IPS-18a (cell line): ENCODE measurements around the gene MAGIX.

Experiments used
- H3K27ac ChIP-seq: one replicate; pipeline ENCODE4 v1.5.1; 2013; ENCODE audit warnings: low read length
- H3K27me3 ChIP-seq: one replicate; pipeline ENCODE4 v1.6.1; 2013; ENCODE audit warnings: mild to moderate bottlenecking, low read length; ENCODE audit not compliant: control insufficient read depth, insufficient read depth
- H3K36me3 ChIP-seq: one replicate; pipeline ENCODE4 v1.6.1; 2013; ENCODE audit warnings: low read depth, low read length; ENCODE audit not compliant: control insufficient read depth
- H3K4me1 ChIP-seq: one replicate; pipeline ENCODE4 v1.6.1; 2013; ENCODE audit warnings: low read depth, low read length; ENCODE audit not compliant: control insufficient read depth
- H3K4me3 ChIP-seq: one replicate; pipeline ENCODE4 v1.5.1; 2013; ENCODE audit warnings: low read length
- H3K9ac ChIP-seq: one replicate; pipeline ENCODE4 v1.6.1; 2013; ENCODE audit warnings: mild to moderate bottlenecking, low read length, moderate library complexity
- H3K9me3 ChIP-seq: one replicate; pipeline ENCODE4 v1.6.1; 2013; ENCODE audit warnings: low read depth, low read length; ENCODE audit not compliant: control insufficient read depth

The MAGIX gene

GRCh38 chrX:49212209-49212608, 49.7 kb downstream of the MAGIX start:
- H3K4me1 ChIP-seq = no peaks in the 10 kb centered on the region
- H3K9ac ChIP-seq = no peak overlapping the region
- no peaks in the 10 kb centered on the region for H3K9me3 ChIP-seq
- no peaks in the 10 kb centered on the region for H3K27me3 ChIP-seq
- no peak overlapping the region for H3K4me3 ChIP-seq
- no peaks in the 10 kb centered on the region for H3K36me3 ChIP-seq
- H3K27ac ChIP-seq = no peak overlapping the region

- H3K27me3 ChIP-seq = no peaks in the 10 kb centered on the region
- no peaks in the 10 kb centered on the region for H3K9me3 ChIP-seq
- H3K9ac ChIP-seq = no peak overlapping the region
Measured at GRCh38 chrX:49212861-49213260, 50.3 kb downstream of the MAGIX start.

DNA sequence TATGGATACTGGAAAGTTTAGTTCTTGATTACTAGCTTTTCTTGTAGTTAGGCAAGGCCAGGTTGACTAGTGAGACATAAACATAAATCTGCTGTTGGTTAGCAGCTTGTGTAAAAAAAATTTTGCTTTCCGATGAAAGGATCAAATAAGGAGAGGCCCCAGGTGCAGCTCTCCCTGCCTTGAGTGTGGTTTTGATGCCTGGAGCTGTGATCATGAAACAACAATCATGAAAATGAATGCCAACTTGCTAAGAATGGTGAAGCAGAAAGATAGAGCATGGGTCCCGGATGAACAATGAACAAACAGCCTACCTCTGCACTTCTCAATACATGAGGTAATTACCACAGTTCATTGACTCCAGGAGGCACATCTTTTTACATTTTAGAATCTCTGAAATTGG, 51.9 kb downstream of the MAGIX start:
- Histone ChIP-seq H3K9me3 (no peaks in the 10 kb centered on the region), H3K9ac (no peak overlapping the region), H3K4me3 (no peak overlapping the region), H3K36me3 (no peaks in the 10 kb centered on the region), H3K4me1 (no peaks in the 10 kb centered on the region), H3K27me3 (no peaks in the 10 kb centered on the region), H3K27ac (no peak overlapping the region)

More at GRCh38 chrX:49212861-49213260, 50.3 kb downstream of the MAGIX start:
- H3K27ac ChIP-seq = no peak overlapping the region
- no peak overlapping the region for H3K4me3 ChIP-seq
- no peaks in the 10 kb centered on the region for H3K36me3 ChIP-seq
- no peaks in the 10 kb centered on the region for H3K4me1 ChIP-seq

DNA sequence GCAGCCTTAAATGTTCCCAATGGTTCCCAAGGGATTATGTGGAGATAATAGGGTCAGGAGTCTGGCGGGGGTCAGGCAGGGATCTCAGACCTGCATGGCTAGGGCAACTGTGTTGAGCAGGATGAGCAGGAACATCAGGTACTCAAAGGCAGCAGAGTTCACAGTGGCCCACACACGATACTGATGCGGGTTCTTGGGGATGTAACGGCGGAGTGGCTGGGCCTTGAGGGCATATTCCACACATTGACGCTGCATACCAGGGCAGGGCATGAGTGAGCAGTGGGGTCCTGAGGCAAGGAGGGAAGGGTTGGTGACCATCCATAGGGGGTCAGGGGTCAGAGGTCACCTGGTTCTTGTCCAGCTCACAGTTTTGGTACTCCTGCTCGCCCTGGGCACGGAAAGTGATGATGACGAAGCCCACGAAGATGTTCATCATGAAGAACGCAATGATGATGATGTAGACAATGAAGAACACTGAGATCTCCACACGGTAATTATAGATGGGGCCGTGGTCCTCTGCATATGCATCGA, 52.5 kb downstream of the MAGIX start:
- Histone ChIP-seq H3K27me3 (no peaks in the 10 kb centered on the region), H3K4me3 (no peak overlapping the region), H3K4me1 (no peaks in the 10 kb centered on the region), H3K9ac (no peak overlapping the region), H3K27ac (no peak overlapping the region), H3K9me3 (no peaks in the 10 kb centered on the region), H3K36me3 (no peaks in the 10 kb centered on the region)
